ENCODE data around the gene EXOC4. TPM values are rescaled to one million over a fixed set of nuclear protein-coding genes. Genes with fewer than 3 reads are reported as not detected.

Gene EXOC4
- total and polyA plus RNA-seq, 2 donors (not counting 3 experiments of a cell fraction or from before 2014, with no cell fraction given), result 20.3 to 73.1 TPM

GRCh38 chr7:133282094-133282493 lies 29.2 kb downstream of the EXOC4 start:
- POLR2A ChIA-PET, result no interaction called here
- H3K4me3 ChIP-seq (replicated peaks in 1 of 3; ENCODE audit: insufficient read depth in 1 of 3, low read depth in 1 of 3, low read length in 3 of 3), result no peak overlapping the region
- H3K79me2 ChIP-seq (ENCODE audit: control insufficient read depth, insufficient read depth, low read length), result no peaks in the 10 kb centered on the region
- H3K27ac ChIP-seq (ENCODE audit: insufficient read depth, low read depth, low read length), result no peak overlapping the region
- H3K4me1 ChIP-seq (ENCODE audit: control insufficient read depth, extremely low read depth, insufficient read depth, low read length), result no peaks in the 10 kb centered on the region
- no peak for FAIRE-seq
- intact Hi-C loops (cut with micrococcal nuclease) (no loop called here), dilution Hi-C loops (cut with MboI; ENCODE audit: extremely low pct_ligation_motif_present, low sequenced_read_pairs) (no loop called here)
- H3K9ac ChIP-seq (replicated peaks; ENCODE audit: extremely low read depth, insufficient read depth, low read length), result no peak overlapping the region
- H3K9me3 ChIP-seq (replicated peaks; ENCODE audit: control insufficient read depth, insufficient read depth, low read length), result no peaks in the 10 kb centered on the region
- H3K27me3 ChIP-seq (ENCODE audit: control insufficient read depth in 2 of 2, insufficient read depth in 2 of 2, low read length in 2 of 2), result no peaks in the 10 kb centered on the region
- H2AFZ ChIP-seq (ENCODE audit: low read depth, low read length), result no peak overlapping the region
- DNase-seq (ENCODE audit: low read depth, low spot score), result no peak
- CTCF ChIA-PET, result interaction anchor here (1.2 kb wide), 1 partner anchor 572 kb away, joined by 4 read pairs; no protein-coding TSS in a partner anchor
- no peak overlapping the region for H3K4me2 ChIP-seq (ENCODE audit: insufficient read depth, low read length)
- TF ChIP-seq FOS (IDR thresholded peaks at IDR 0.05; ENCODE audit: borderline replicate concordance, insufficient read depth, low read length), result no peak
- TF ChIP-seq GATA2 (IDR thresholded peaks at IDR 0.05; ENCODE audit: insufficient read depth, insufficient read length, low read depth, low read length), result no peak
- TF ChIP-seq CTCF (IDR thresholded peaks at IDR 0.05; ENCODE audit: extremely low read depth in 1 of 2, insufficient read depth in 1 of 2, low read depth in 1 of 2, low read length in 2 of 2), result no peak
- no peak for TF ChIP-seq JUN (IDR thresholded peaks at IDR 0.05; ENCODE audit: borderline replicate concordance, insufficient read depth, insufficient read length, low read depth)
- TF ChIP-seq POLR2A (IDR thresholded peaks at IDR 0.05; ENCODE audit: low read depth, low read length), result no peak
- TF ChIP-seq POLR2AphosphoS5 (IDR thresholded peaks at IDR 0.05; ENCODE audit: insufficient read depth, low read depth, low read length), result no peak
- no peak for TF ChIP-seq MAX (IDR thresholded peaks at IDR 0.05; ENCODE audit: insufficient read depth, insufficient read length)
- no peak for TF ChIP-seq MYC (IDR thresholded peaks at IDR 0.05; ENCODE audit: low read depth, low read length)
- no peak for TF ChIP-seq EZH2 (IDR thresholded peaks at IDR 0.05; ENCODE audit: borderline replicate concordance, low read depth, low read length, severe bottlenecking)
- no TSS peak for BruUV-seq (replicated peaks)
- H4K20me1 ChIP-seq (replicated peaks; ENCODE audit: control insufficient read depth, extremely low read depth, insufficient read depth, low read length), result no peaks in the 10 kb centered on the region
- no peaks in the 10 kb centered on the region for H3K9me1 ChIP-seq (replicated peaks; ENCODE audit: control insufficient read depth, extremely low read depth, insufficient read depth, low read length)
- H3K36me3 ChIP-seq (ENCODE audit: control insufficient read depth in 2 of 2, extremely low read depth in 1 of 2, insufficient read depth in 2 of 2, low read length in 2 of 2), result peaks cover 0 to 3% of the 10 kb centered on the region in 2 experiments
